GM12878 (cell line): Measurements from ENCODE around the gene RBM44. TPM values are rescaled to one million over a fixed set of nuclear protein-coding genes. Genes with fewer than 3 reads are reported as not detected.

Source experiments
- ATAC-seq: fragments of 200-7000 bp; cut with Tn5 transposase; 3 replicates; pipeline ENCODE4 v1.9.1; 2020; ENCODE audit warnings: mild to moderate bottlenecking, moderate library complexity
- BruUV-seq: library from RNA; stranded (reverse); fragments of 400-500 nt; replicated peaks from 2 replicates; lab custom pipeline; 2021; lab: Mats Ljungman, UMichigan
- CTCF ChIA-PET: fragments of 300-600 bp; sonication (Branson Sonifier 250); formaldehyde crosslinking; extraction: SDS; loops from one replicate; lab custom pipeline; 2021; ENCODE audit warnings: inconsistent platforms; lab: Yijun Ruan, JAX
- POLR2A ChIA-PET: fragments of 350-600 bp; formaldehyde crosslinking; extraction: SDS; loops from one replicate; lab custom pipeline; 2021; ENCODE audit warnings: inconsistent platforms; lab: Charles Lee
- RAD21 ChIA-PET: fragments of 300-600 bp; sonication (Branson Sonifier 250); formaldehyde crosslinking; loops from one replicate; lab custom pipeline; 2023; ENCODE audit warnings: antibody characterized with exemption; ENCODE audit not compliant: unreplicated experiment; lab: Charles Lee
- SMC1A ChIA-PET: fragments of 300-600 bp; sonication (Branson Sonifier 250); formaldehyde crosslinking; loops from one replicate; lab custom pipeline; 2023; ENCODE audit not compliant: unreplicated experiment, uncharacterized antibody; lab: Charles Lee
- DNase-seq: peaks from one replicate; pipeline ENCODE4 v3.0.0-alpha.2; 2011; ENCODE audit warnings: low read depth, low spot score
- FAIRE-seq: peaks from 3 replicates; lab custom pipeline; 2011; peaks lifted over from hg19 to GRCh38; lab: Jason Lieb, UNC
- H2AFZ ChIP-seq: 2 replicates; pipeline ENCODE4 v1.6.0; 2011; ENCODE audit warnings: low read depth, low read length, control low read depth; ENCODE audit not compliant: control insufficient read depth
- H3K27ac ChIP-seq: 2 replicates; pipeline ENCODE4 v1.5.1; 2011; ENCODE audit warnings: control low read depth; ENCODE audit not compliant: control insufficient read depth, insufficient read depth
- H3K27me3 ChIP-seq, 2 experiments: replicated peaks in 1 of 2; 2 replicates each; pipeline versions ENCODE4 v1.6.0 to v1.6.1; 2011; ENCODE audit warnings: low read length in 1 of 2; ENCODE audit not compliant: control insufficient read depth in 2 of 2, insufficient read depth in 2 of 2
- H3K36me3 ChIP-seq, 2 experiments: 2 replicates each; pipeline ENCODE4 v1.5.1; 2011; ENCODE audit warnings: low read length in 1 of 2; ENCODE audit not compliant: control insufficient read depth in 2 of 2, insufficient read depth in 2 of 2
- H3K4me1 ChIP-seq: 2 replicates; pipeline ENCODE4 v1.6.1; 2011; ENCODE audit warnings: mild to moderate bottlenecking, low read length, moderate library complexity, mixed read lengths; ENCODE audit not compliant: control insufficient read depth, insufficient read depth
- H3K4me2 ChIP-seq: 2 replicates; pipeline ENCODE4 v1.6.0; 2011; ENCODE audit warnings: control low read depth; ENCODE audit not compliant: control insufficient read depth, insufficient read depth
- H3K4me3 ChIP-seq: fragments of 200-600 bp; sonication (generic); 2 replicates; pipeline ENCODE4 v1.5.1; 2016
- H3K79me2 ChIP-seq: 2 replicates; pipeline ENCODE4 v1.6.0; 2011; ENCODE audit warnings: low read length; ENCODE audit not compliant: control insufficient read depth, insufficient read depth
- H3K9ac ChIP-seq: 2 replicates; pipeline ENCODE4 v1.8.0; 2011; ENCODE audit warnings: low read length, control low read depth, mixed read lengths; ENCODE audit not compliant: control insufficient read depth, insufficient read depth
- H3K9me3 ChIP-seq: replicated peaks from 3 replicates; pipeline ENCODE4 v1.5.1; 2011; ENCODE audit warnings: mild to moderate bottlenecking, low read length; ENCODE audit not compliant: control insufficient read depth, insufficient read depth
- H4K20me1 ChIP-seq: 2 replicates; pipeline ENCODE4 v1.6.0; 2011; ENCODE audit not compliant: control insufficient read depth, insufficient read depth
- ATF7 ChIP-seq: fragments of 450-650 bp; IDR thresholded peaks from 2 replicates; pipeline ENCODE4 v1.6.1; 2016; ENCODE audit warnings: low read depth, mild to moderate bottlenecking
- BACH1 ChIP-seq: fragments of 450-650 bp; IDR thresholded peaks from 2 replicates; pipeline ENCODE4 v1.6.1; 2017; ENCODE audit warnings: mild to moderate bottlenecking, borderline replicate concordance
- BCLAF1 ChIP-seq: fragments of 450-650 bp; IDR thresholded peaks from 2 replicates; pipeline ENCODE4 v1.6.1; 2017; ENCODE audit warnings: antibody characterized with exemption, mild to moderate bottlenecking, moderate library complexity
- BRCA1 ChIP-seq: IDR thresholded peaks from 2 replicates; pipeline ENCODE4 v1.6.1; 2011; ENCODE audit warnings: low read depth, low read length, improper control_type of control experiment
- CREB1 ChIP-seq: IDR thresholded peaks from 2 replicates; pipeline ENCODE4 v1.6.1; 2012; ENCODE audit warnings: low read depth, mild to moderate bottlenecking, inconsistent platforms
- IKZF2 ChIP-seq, 2 experiments: fragments of 450-650 bp; IDR thresholded peaks; 2 replicates each; pipeline ENCODE4 v1.6.1; 2017; ENCODE audit warnings: mild to moderate bottlenecking in 2 of 2, moderate library complexity in 2 of 2
- MTA2 ChIP-seq: fragments of 450-650 bp; IDR thresholded peaks from 2 replicates; pipeline ENCODE4 v1.6.1; 2016; ENCODE audit warnings: low read depth, mild to moderate bottlenecking, moderate library complexity
- NBN ChIP-seq: fragments of 450-650 bp; IDR thresholded peaks from 2 replicates; pipeline ENCODE4 v1.6.1; 2016
- NFYB ChIP-seq: IDR thresholded peaks from 2 replicates; pipeline ENCODE4 v1.6.1; 2011; ENCODE audit warnings: low read depth, mild to moderate bottlenecking, low read length, improper control_type of control experiment, moderate library complexity; ENCODE audit not compliant: insufficient read depth
- PKNOX1 ChIP-seq: fragments of 450-650 bp; IDR thresholded peaks from 2 replicates; pipeline ENCODE4 v1.6.1; 2016; ENCODE audit warnings: mild to moderate bottlenecking
- RELB ChIP-seq: fragments of 450-650 bp; IDR thresholded peaks from 2 replicates; pipeline ENCODE4 v1.6.1; 2017; ENCODE audit warnings: low read depth, mild to moderate bottlenecking, moderate library complexity
- RUNX3 ChIP-seq: IDR thresholded peaks from 2 replicates; pipeline ENCODE4 v1.6.1; 2012; ENCODE audit warnings: low read length, inconsistent platforms
- SPI1 ChIP-seq: IDR thresholded peaks from 2 replicates; pipeline ENCODE4 v1.6.1; 2011; ENCODE audit warnings: low read depth, mild to moderate bottlenecking, low read length, moderate library complexity, borderline replicate concordance; ENCODE audit not compliant: insufficient read depth
- TCF3 ChIP-seq: IDR thresholded peaks from 2 replicates; pipeline ENCODE4 v1.6.1; 2012; ENCODE audit warnings: low read depth, mild to moderate bottlenecking, low read length, borderline replicate concordance; ENCODE audit not compliant: insufficient read depth
- TCF7 ChIP-seq: IDR thresholded peaks from 2 replicates; pipeline ENCODE4 v1.6.1; 2014; ENCODE audit warnings: antibody characterized with exemption, borderline replicate concordance
- USF2 ChIP-seq: IDR thresholded peaks from 2 replicates; pipeline ENCODE4 v1.6.1; 2011; ENCODE audit warnings: low read depth, low read length, improper control_type of control experiment, borderline replicate concordance
- ZNF24 ChIP-seq: fragments of 450-650 bp; IDR thresholded peaks from 2 replicates; pipeline ENCODE4 v1.6.1; 2017; ENCODE audit warnings: antibody characterized with exemption, mild to moderate bottlenecking
- ZZZ3 ChIP-seq: IDR thresholded peaks from 2 replicates; pipeline ENCODE4 v1.6.1; 2011; ENCODE audit warnings: low read depth; ENCODE audit not compliant: control insufficient read depth, insufficient read length
- WGBS: methylation state at CpG from one replicate; pipeline ENCODE4 v1.1.6; 2016; ENCODE audit warnings: low lambda C conversion rate; ENCODE audit not compliant: insufficient replicate concordance, insufficient coverage; ENCODE audit errors: missing lambda C conversion rate; 5-methylcytosine and 5-hydroxymethylcytosine counted together
- in situ Hi-C: fragments of 300-500 bp; cut with MboI; formaldehyde crosslinking; loops from 9 replicates; pipeline ENCODE4 v1.14.3; 2018; ENCODE audit warnings: mixed read lengths
- intact Hi-C: fragments of 100-400 bp; cut with micrococcal nuclease; formaldehyde crosslinking; loops from one replicate; pipeline ENCODE4 v1.14.2; 2022; ENCODE audit not compliant: unreplicated experiment
- polyA plus RNA-seq, 11 experiments: library from polyadenylated mRNA; depleted of rRNA in 4 of 11; unstranded in 6 of 11; stranded (reverse) in 5 of 11; fragments of >200 nt; fragmentation: Nextera tagmentation in 4 of 11; fragmentation: Illumina TruSeq in 1 of 11; extraction: Ambion mirVana in 4 of 11; extraction: Trizol in 1 of 11; gene quantifications; 1 replicate in 1 of 11; 2 replicates in 10 of 11; pipeline versions ENCODE4 v1.2.1 to v1.2.3, GENCODE V29; 2011 to 2016; ENCODE audit warnings: inconsistent platforms in 2 of 11, missing spikeins in 2 of 11, low read depth in 1 of 11
- total RNA-seq, 4 experiments: library from RNA; depleted of rRNA in 3 of 4; stranded (reverse); fragments of >200 nt in 3 of 4; fragmentation: Illumina TruSeq in 1 of 4; extraction: Trizol in 1 of 4; gene quantifications; 2 replicates each; pipeline versions ENCODE4 v1.2.1 to v1.2.3, GENCODE V29; 2013 to 2021

RBM44 gene
- total and polyA plus RNA-seq, 10 of the 15 experiments (the other 5 are each of a cell fraction or from before 2014, with no cell fraction given) = 0.14 to 1.4 (median 0.62) TPM; not detected in 1

GRCh38 chr2:237815637-237816036 is 17.1 kb downstream of the RBM44 start:
- WGBS = 0% methylated on average over 1 of the region's 1 CpG
- RAD21 ChIA-PET = interaction anchor here (1.4 kb wide), 1 partner anchor 10 kb away, joined by 6 read pairs; no protein-coding TSS in a partner anchor
- FAIRE-seq = no peak
- CTCF ChIA-PET = interaction anchor here (0.6 to 1.1 kb wide), 3 partner anchors 13 to 71 kb away, joined by 3 read pairs; no protein-coding TSS in a partner anchor
- Histone ChIP-seq H3K36me3 (no peaks in the 10 kb centered on the region), H3K4me1 (no peaks in the 10 kb centered on the region; the same call in 1 of the 2 replicates), H4K20me1 (no peaks in the 10 kb centered on the region), H3K27ac (no peak overlapping the region), H3K9me3 (no peaks in the 10 kb centered on the region), H3K79me2 (no peaks in the 10 kb centered on the region), H3K9ac (no peak overlapping the region), H3K4me3 (no peak overlapping the region), H2AFZ (no peak overlapping the region), H3K4me2 (peak overlapping the region; percentile 33; the same call in 1 of the 2 replicates), H3K27me3 (no peaks in the 10 kb centered on the region)
- intact Hi-C loops = no loop called here
- SMC1A ChIA-PET = interaction anchor here (1.0 to 2.5 kb wide), 7 partner anchors 11 to 143 kb away, joined by 3 to 10 read pairs (median 4); no protein-coding TSS in a partner anchor
- peak; percentile 45 for DNase-seq
- POLR2A ChIA-PET = no interaction called here
- in situ Hi-C loops = no loop called here
- peak; percentile 96 for ATAC-seq
- BruUV-seq = no TSS peak
- TF ChIP-seq BCLAF1 (no peak), RUNX3 (peak; percentile 66), CREB1 (0 out of 2 replicates have a peak, but pooled peaks have one; percentile 19), NFYB (peak; percentile 78), TCF7 (0 out of 2 replicates have a peak, but pooled peaks have one; percentile 20), RELB (peak; percentile 69; the same call in 1 of the 2 replicates), BRCA1 (no peak), USF2 (peak; percentile 10; the same call in 1 of the 2 replicates), PKNOX1 (peak; percentile 92), IKZF2 (IDR thresholded peaks at IDR 0.05) (peak; percentile 53 to 65; a peak in 2 of 4 replicates), BACH1 (no peak; the same call in 1 of the 2 replicates), SPI1 (peak; percentile 57; the same call in 1 of the 2 replicates), ZZZ3 (no peak), ATF7 (peak; percentile 58; the same call in 1 of the 2 replicates), MTA2 (peak; percentile 90), NBN (peak; percentile 54; the same call in 1 of the 2 replicates), ZNF24 (0 out of 2 replicates have a peak, but pooled peaks have one; percentile 49), TCF3 (no peak)
